CD4-positive, alpha-beta T cell (primary cell): Measurements from ENCODE around the gene CATSPER1. TPM values are rescaled to one million over a fixed set of nuclear protein-coding genes. Genes with fewer than 3 reads are reported as not detected.

Source experiments
- ATAC-seq: fragments of 200-7000 bp; cut with Tn5 transposase; one replicate; pipeline ENCODE4 v1.10.0; 2022; ENCODE audit warnings: mild to moderate bottlenecking; ENCODE audit not compliant: poor library complexity
- CTCF ChIA-PET: fragments of 350-600 bp; sonication (Branson Sonifier 250); formaldehyde crosslinking; loops from one replicate; lab custom pipeline; 2021; ENCODE audit warnings: antibody characterized with exemption, inconsistent platforms; lab: Charles Lee
- POLR2A ChIA-PET: fragments of 350-600 bp; sonication (Branson Sonifier 250); formaldehyde crosslinking; loops from one replicate; lab custom pipeline; 2021; ENCODE audit warnings: antibody characterized with exemption, inconsistent platforms; lab: Charles Lee
- DNase-seq, 14 experiments: peaks; one replicate each; pipeline ENCODE4 v3.0.0-alpha.2; 2013 to 2020; ENCODE audit warnings: mixed read lengths in 2 of 14
- H3K27ac ChIP-seq, 2 donors: one replicate each; pipeline versions ENCODE4 v1.5.1 to v1.7.0; 2013; ENCODE audit warnings: low read length in 2 of 2, low read depth in 1 of 2, mild to moderate bottlenecking in 1 of 2
- H3K27me3 ChIP-seq, 2 experiments: 1 replicate in 1 of 2; 2 replicates in 1 of 2; pipeline versions ENCODE4 v1.6.1 to v1.7.0; 2013; ENCODE audit warnings: low read length in 2 of 2, control low read depth in 1 of 2, mild to moderate bottlenecking in 1 of 2, moderate library complexity in 1 of 2; ENCODE audit not compliant: insufficient read depth in 2 of 2, control insufficient read depth in 1 of 2
- H3K36me3 ChIP-seq: one replicate; pipeline ENCODE4 v1.6.1; 2013; ENCODE audit warnings: low read length, control low read depth; ENCODE audit not compliant: insufficient read depth
- H3K4me1 ChIP-seq: one replicate; pipeline ENCODE4 v1.6.1; 2013; ENCODE audit warnings: low read length, control low read depth; ENCODE audit not compliant: insufficient read depth
- H3K4me3 ChIP-seq: one replicate; pipeline ENCODE4 v1.5.1; 2013; ENCODE audit warnings: mild to moderate bottlenecking, low read length, moderate library complexity
- H3K9me3 ChIP-seq, 2 experiments: 1 replicate in 1 of 2; 2 replicates in 1 of 2; pipeline versions ENCODE4 v1.6.1 to v1.7.0; 2013; ENCODE audit warnings: low read length in 2 of 2, mild to moderate bottlenecking in 2 of 2, control low read depth in 1 of 2, moderate library complexity in 1 of 2; ENCODE audit not compliant: control insufficient read depth in 1 of 2, insufficient read depth in 1 of 2
- H3K27ac Mint-ChIP-seq: one replicate; pipeline ENCODE4 v1.8.0; 2020; ENCODE audit warnings: mixed read lengths
- H3K27me3 Mint-ChIP-seq: one replicate; pipeline ENCODE4 v1.8.0; 2021; ENCODE audit warnings: mixed read lengths
- H3K36me3 Mint-ChIP-seq: one replicate; pipeline ENCODE4 v1.8.0; 2021; ENCODE audit warnings: low read depth, mixed read lengths
- H3K4me1 Mint-ChIP-seq: one replicate; pipeline ENCODE4 v1.8.0; 2021; ENCODE audit warnings: low read depth, mixed read lengths
- H3K4me3 Mint-ChIP-seq: one replicate; pipeline ENCODE4 v1.8.0; 2020; ENCODE audit warnings: mild to moderate bottlenecking, mixed read lengths
- H3K9me3 Mint-ChIP-seq: one replicate; pipeline ENCODE4 v1.8.0; 2020; ENCODE audit warnings: mixed read lengths
- intact Hi-C, 2 experiments: fragments of 100-400 bp; cut with DNase I in 1 of 2; cut with micrococcal nuclease in 1 of 2; formaldehyde crosslinking; loops; one replicate each; pipeline versions ENCODE4 v1.15.1 to v1.9.0; 2023 to 2025; cut with DNase I, micrococcal nuclease
- total RNA-seq, 174 experiments: library from RNA in 2 of 174; stranded (reverse) in 2 of 174; gene quantifications; one replicate each; pipeline ENCODE4 v1.2.3 and lab custom pipeline; 2021 to 2026
- TF ChIP-seq, protein P1 (sequence below): fragments of 200-600 bp; IDR thresholded peaks from one replicate; pipeline ENCODE4 v1.8.0; 2022; ENCODE audit warnings: antibody characterized with exemption, mild to moderate bottlenecking

Gene CATSPER1
- total RNA-seq, 2 experiments from 2014 or later = not detected

DNA sequence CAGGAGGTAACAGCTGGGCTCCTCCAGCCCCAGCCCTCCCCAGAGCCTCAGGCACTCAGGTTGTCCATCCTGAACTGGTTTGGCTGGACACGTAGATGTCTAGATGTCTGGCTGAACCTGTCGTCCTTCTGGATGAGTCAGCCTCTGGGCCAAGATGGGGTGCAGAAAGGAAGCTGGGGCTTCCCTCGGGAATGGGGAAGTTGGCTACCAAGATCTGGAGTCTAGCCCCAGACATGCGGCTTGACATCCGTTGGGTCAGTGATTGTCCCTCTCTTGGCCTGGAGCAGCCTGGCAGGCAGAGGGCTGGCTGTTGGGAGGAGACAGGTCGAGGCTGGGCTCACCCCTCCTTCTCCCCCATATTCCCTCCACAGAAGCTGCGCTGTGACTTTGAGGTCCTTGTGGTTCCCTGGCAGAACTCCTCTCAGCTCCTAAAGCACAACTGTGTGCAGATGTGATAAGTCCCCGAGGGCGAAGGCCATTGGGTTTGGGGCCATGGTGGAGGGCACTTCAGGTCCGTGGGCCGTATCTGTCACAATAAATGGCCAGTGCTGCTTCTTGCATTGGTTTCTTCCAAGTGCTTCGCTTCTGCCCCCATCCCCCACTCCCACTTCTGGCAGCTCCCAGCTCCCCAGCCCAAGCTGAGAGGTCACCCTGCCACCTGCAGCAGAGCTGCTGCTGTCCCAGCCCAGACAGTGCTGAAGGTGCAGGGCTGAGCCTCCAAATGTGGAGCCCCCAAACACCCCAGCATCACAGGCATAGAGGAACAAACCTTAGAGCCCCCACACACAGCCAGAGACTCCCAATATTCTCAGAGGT is 13.1 kb downstream of the CATSPER1 start:
- H3K9me3 ChIP-seq = peaks cover 0 to 5% of the 10 kb centered on the region in 2 experiments
- no peak overlapping the region for H3K4me3 ChIP-seq
- CTCF ChIA-PET = no interaction called here
- H3K4me1 ChIP-seq = peaks cover 11% of the 10 kb centered on the region
- intact Hi-C loops = no loop called here
- DNase-seq = peak in 2 of 14 experiments; percentile 62 to 71
- no peaks in the 10 kb centered on the region for H3K36me3 ChIP-seq
- H3K9me3 Mint-ChIP-seq = no peaks in the 10 kb centered on the region
- TF ChIP-seq, protein P1, sequence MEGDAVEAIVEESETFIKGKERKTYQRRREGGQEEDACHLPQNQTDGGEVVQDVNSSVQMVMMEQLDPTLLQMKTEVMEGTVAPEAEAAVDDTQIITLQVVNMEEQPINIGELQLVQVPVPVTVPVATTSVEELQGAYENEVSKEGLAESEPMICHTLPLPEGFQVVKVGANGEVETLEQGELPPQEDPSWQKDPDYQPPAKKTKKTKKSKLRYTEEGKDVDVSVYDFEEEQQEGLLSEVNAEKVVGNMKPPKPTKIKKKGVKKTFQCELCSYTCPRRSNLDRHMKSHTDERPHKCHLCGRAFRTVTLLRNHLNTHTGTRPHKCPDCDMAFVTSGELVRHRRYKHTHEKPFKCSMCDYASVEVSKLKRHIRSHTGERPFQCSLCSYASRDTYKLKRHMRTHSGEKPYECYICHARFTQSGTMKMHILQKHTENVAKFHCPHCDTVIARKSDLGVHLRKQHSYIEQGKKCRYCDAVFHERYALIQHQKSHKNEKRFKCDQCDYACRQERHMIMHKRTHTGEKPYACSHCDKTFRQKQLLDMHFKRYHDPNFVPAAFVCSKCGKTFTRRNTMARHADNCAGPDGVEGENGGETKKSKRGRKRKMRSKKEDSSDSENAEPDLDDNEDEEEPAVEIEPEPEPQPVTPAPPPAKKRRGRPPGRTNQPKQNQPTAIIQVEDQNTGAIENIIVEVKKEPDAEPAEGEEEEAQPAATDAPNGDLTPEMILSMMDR = no peak
- H3K27me3 ChIP-seq = peaks cover 23 to 25% of the 10 kb centered on the region in 2 experiments
- peaks cover 23% of the 10 kb centered on the region for H3K27me3 Mint-ChIP-seq
- no peak for ATAC-seq
- H3K4me3 Mint-ChIP-seq = no peak overlapping the region
- H3K4me1 Mint-ChIP-seq = no peaks in the 10 kb centered on the region
- H3K36me3 Mint-ChIP-seq = no peaks in the 10 kb centered on the region
- POLR2A ChIA-PET = interaction anchor here (0.8 to 1.6 kb wide), 2 partner anchors 11 to 153 kb away, joined by 4 read pairs; partner anchors contain the start of genes BANF1 and MUS81
- H3K27ac ChIP-seq = no peak overlapping the region
- no peak overlapping the region for H3K27ac Mint-ChIP-seq

DNA sequence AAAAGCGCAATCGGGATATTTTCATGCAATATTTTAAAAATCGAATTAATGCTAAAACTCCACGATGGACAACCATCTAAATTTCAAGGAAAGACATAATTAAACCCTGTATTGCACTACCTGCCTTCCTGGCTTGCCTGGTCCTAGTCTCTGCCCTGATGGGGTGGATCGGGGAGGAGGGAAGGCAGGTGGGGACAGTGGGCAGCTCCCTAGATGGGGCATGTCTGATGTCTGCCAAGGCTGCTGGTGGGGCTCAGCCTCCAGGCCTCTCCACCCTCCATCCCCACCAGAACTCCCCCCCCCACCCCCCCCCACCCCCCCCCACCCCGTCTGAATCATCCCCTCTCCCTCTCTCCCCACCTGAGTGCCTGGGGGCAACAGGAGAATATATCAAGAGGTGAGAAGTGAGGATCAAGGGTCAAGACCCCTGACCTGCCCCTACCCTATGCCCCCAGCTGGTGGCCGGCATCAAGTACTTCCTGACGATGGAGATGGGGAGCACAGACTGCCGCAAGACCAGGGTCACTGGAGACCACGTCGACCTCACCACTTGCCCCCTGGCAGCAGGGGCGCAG is 13.8 kb downstream of the CATSPER1 start:
- no peak overlapping the region for H3K27ac Mint-ChIP-seq
- H3K4me3 ChIP-seq = no peak overlapping the region
- no peaks in the 10 kb centered on the region for H3K36me3 Mint-ChIP-seq
- no peak overlapping the region for H3K4me3 Mint-ChIP-seq
- TF ChIP-seq, protein P1 = no peak
- DNase-seq (no peak), ATAC-seq (peak; percentile 11)
- intact Hi-C loops = no loop called here
- peaks cover 23 to 25% of the 10 kb centered on the region in 2 experiments for H3K27me3 ChIP-seq
- no peaks in the 10 kb centered on the region for H3K36me3 ChIP-seq
- peaks cover 23% of the 10 kb centered on the region for H3K27me3 Mint-ChIP-seq
- ChIA-PET CTCF (no interaction called here), POLR2A (interaction anchor here (0.8 to 1.6 kb wide), 2 partner anchors 10 to 153 kb away, joined by 4 read pairs; partner anchors contain the start of genes BANF1 and MUS81)
- peaks cover 11% of the 10 kb centered on the region for H3K4me1 ChIP-seq
- no peaks in the 10 kb centered on the region for H3K4me1 Mint-ChIP-seq
- H3K27ac ChIP-seq = no peak overlapping the region
- H3K9me3 Mint-ChIP-seq = no peaks in the 10 kb centered on the region
- H3K9me3 ChIP-seq = peaks cover 0 to 5% of the 10 kb centered on the region in 2 experiments

DNA sequence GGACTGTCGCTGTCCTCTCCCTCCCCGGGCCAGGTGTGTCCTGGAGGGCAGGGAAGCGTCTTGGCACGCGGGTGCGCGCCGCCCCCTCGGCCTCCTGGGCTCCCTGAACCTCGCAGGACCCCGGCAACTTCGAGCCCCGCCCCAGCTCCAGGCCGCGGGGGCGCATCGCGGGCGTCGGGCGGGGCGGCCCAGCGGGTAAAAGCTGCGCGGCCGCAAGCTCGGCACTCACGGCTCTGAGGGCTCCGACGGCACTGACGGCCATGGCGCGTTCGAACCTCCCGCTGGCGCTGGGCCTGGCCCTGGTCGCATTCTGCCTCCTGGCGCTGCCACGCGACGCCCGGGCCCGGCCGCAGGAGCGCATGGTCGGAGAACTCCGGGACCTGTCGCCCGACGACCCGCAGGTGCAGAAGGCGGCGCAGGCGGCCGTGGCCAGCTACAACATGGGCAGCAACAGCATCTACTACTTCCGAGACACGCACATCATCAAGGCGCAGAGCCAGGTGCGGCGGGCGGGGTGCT is 14.4 kb downstream of the CATSPER1 start, which contains the start of gene CST6:
TSS of gene CST6 (plus strand) at position 224 of the 519 bp plus-strand sequence. CDS start at position 261, 37 bp downstream.
- H3K27ac Mint-ChIP-seq = no peak within 1 kb of the TSS
- no peaks in the 10 kb centered on the region for H3K9me3 Mint-ChIP-seq
- H3K36me3 ChIP-seq = no peaks in the 10 kb centered on the region
- ChIA-PET CTCF (interaction anchor here (0.8 kb wide), 1 partner anchor 10 kb away, joined by 4 read pairs; no protein-coding TSS in a partner anchor), POLR2A (interaction anchor here (1.6 kb wide), 1 partner anchor 152 kb away, joined by 4 read pairs; the partner anchor contains the start of gene MUS81)
- TF ChIP-seq, protein P1 = no peak
- intact Hi-C loops = no loop called here
- no peak within 1 kb of the TSS for H3K4me3 Mint-ChIP-seq
- no peaks in the 10 kb centered on the region for H3K36me3 Mint-ChIP-seq
- peaks cover 11% of the 10 kb centered on the region for H3K4me1 ChIP-seq
- no peak within 1 kb of the TSS for H3K27ac ChIP-seq
- H3K27me3 Mint-ChIP-seq = peaks cover 23% of the 10 kb centered on the region
- peaks cover 0 to 5% of the 10 kb centered on the region in 2 experiments for H3K9me3 ChIP-seq
- DNase-seq (no peak), ATAC-seq (peak; percentile 39)
- H3K4me3 ChIP-seq = no peak within 1 kb of the TSS
- peaks cover 23 to 25% of the 10 kb centered on the region in 2 experiments for H3K27me3 ChIP-seq
- no peaks in the 10 kb centered on the region for H3K4me1 Mint-ChIP-seq
